Right renal pelvis (tissue), 4 donors: ENCODE results near the gene BSG. TPM values are rescaled to one million over a fixed set of nuclear protein-coding genes. Genes with fewer than 3 reads are reported as not detected.

Source experiments
- DNase-seq, 4 donors: peaks; one replicate each; pipeline ENCODE4 v3.0.0-alpha.2; 2013; ENCODE audit warnings: low read depth in 4 of 4, low spot score in 3 of 4, missing footprints in 1 of 4
- polyA plus RNA-seq, 4 donors: library from polyadenylated mRNA; unstranded; fragments of 120-200 nt; gene quantifications; one replicate each; pipeline ENCODE4 v1.2.1, GENCODE V29; 2013; ENCODE audit not compliant: insufficient read length in 4 of 4

The BSG gene
- 100 to 1,000 TPM; 419 to 639 (median 444) TPM for polyA plus RNA-seq

DNA sequence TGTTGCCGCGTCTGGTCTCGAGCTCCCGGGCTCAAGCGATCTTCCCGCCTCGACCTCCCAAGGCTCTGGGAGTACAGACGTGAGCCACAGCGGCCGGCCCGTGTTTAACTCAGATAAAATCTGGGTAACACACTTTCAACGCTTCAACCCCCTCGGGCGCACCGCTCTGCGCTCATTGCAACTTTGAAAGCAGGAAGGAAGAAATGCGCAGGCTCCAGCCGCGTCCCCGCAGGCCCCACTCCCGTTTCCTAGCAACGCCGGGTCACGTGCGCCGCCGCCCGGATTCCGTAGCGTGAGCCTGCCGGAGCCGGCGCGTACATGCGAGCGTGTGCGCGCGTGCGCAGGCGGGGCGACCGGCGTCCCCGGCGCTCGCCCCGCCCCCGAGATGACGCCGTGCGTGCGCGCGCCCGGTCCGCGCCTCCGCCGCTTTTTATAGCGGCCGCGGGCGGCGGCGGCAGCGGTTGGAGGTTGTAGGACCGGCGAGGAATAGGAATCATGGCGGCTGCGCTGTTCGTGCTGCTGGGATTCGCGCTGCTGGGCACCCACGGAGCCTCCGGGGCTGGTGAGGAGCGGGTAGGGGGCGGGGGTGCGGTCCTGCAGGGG is at the start of gene BSG:
Gene BSG (plus strand): TSS at position 457 of the 603 bp plus-strand sequence. CDS start 39 bp downstream, at position 496.
- peak; percentile 94 to 96 (median 96) for DNase-seq

DNA sequence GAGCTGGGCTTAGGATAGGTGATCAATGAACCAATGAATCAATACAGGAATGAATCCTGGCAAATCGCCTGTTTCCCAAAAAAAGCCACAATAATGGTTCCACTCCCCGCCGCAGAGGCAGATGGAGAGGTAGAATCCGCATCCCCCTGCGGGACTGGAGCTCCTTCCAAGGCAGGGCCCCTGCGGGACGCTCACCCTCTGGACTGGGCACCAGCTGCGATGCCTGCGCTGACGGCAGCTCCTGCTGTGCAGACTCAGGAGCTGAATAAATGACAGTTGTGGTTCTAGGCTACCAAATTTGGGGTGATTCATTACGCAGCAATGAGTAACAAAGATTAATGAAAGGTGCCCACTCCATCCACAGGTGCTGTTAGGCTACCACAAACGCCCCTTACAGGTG is 49.7 kb upstream of the BSG start:
- DNase-seq: no peak

DNA sequence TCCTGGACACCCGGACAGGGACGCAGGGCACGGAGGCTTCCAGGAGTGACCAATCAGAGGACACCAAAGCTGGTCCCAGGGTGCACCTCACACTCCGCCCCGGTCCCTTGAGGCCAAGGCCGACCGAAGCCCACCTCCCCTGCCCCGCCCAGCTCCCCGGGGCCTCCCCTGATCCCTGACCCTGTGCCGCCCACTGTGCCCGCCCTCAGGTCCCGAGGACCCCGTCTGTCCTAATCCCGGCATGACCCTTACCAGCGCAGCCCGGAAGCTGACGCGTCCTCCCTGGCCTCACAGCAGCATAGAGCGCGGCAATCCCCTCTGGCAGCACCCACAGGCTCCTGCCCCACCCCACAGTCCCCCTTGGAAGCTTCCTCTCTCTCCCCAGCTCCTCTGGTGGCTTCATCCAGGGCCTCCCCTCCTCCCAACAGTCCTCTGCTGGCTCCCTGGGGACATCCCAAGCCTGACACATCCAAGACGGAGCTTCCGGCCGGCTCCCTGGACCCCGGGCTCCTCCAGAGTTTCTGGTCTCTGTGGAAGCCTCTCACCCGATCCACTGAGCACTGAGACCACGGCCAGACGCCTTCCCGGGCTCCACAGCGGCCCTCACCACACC is 48.2 kb upstream of the BSG start:
- DNase-seq: no peak

DNA sequence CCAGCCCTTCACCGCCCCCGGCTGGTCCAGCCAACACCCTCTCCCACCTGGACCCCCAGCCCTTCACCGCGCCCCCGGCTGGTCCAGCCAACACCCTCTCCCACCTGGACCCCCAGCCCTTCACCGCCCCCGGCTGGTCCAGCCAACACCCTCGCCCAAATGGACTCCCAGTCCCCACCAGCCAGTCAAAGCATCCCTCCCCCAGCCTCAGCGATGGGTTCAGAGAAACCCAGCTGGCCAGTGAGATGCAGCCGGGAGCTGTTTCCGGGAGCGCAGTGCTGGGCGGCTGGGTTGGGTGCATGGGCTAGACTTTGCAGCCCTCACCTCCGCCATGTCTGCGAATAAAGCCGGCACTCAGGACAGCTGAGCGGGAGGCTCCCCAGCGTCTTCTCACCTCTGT is 47.4 kb upstream of the BSG start:
- no peak for DNase-seq

DNA sequence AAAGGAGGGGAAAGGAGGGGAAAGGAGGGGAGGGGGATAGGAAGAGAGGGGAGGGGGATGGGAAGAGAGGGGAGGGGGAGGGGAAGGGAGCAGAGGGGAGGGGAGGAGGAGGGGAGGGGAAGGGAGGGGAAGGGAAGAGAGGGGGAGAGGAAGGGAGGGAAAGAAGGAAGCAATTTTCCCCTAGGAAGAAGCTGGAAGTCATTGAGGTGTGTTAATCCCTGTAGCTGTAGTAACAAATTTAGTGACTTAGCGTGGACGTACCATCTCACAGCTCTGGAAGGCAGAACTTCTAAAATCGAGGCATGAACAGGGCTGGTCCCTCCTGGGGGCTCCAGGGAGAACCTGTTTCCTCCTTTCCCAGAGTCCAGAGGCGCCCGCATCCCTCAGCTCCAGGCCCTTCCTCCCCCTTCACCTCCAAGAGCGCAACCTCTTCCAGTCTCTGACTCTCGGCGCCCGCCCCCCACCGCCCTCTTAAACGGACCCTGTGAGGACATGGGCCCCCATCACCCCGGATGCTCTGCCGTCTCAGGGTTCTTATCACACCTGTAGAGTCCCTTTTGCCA is 46.5 kb upstream of the BSG start:
- no peak for DNase-seq

DNA sequence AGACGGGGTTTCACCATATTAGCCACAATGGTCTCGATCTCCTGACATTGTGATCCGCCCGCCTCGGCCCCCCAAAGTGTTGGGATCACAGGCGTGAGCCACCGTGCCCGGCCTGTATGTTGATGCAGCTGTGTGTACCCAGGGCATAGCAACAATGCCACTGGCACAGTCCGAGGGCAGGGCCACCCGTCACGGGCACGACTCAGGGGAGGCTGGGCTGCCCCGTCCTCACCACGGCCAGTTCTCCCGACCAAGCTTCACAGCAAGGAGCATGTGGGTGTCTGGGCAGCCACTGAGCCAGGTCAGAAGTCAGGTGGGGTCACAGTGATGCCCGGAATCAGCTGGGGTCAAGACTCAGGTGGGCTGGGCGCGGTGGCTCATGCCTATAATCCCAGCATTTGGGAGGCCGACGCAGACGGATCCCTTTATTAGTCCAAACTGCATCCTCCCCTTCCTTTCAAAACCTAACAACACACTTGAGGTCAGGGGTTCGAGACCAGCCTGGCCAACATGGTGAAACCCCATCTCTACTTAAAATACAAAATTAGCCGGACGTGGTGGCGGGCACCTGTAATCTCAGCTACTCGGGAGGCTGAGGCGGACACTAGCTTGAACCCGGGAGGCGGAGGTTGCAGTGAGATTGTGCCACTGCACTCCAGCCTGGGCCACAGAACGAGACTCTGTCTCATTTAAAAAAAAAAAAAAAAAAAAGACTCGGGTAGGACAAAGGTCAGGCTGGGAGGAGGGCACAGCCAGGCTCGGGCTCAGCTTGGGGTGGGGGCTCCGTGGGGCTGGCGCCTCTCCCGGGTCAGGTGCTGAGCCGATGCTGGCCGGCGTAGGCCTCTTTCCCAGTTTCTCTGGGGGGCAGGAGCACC is 42.0 kb upstream of the BSG start:
- no peak for DNase-seq

DNA sequence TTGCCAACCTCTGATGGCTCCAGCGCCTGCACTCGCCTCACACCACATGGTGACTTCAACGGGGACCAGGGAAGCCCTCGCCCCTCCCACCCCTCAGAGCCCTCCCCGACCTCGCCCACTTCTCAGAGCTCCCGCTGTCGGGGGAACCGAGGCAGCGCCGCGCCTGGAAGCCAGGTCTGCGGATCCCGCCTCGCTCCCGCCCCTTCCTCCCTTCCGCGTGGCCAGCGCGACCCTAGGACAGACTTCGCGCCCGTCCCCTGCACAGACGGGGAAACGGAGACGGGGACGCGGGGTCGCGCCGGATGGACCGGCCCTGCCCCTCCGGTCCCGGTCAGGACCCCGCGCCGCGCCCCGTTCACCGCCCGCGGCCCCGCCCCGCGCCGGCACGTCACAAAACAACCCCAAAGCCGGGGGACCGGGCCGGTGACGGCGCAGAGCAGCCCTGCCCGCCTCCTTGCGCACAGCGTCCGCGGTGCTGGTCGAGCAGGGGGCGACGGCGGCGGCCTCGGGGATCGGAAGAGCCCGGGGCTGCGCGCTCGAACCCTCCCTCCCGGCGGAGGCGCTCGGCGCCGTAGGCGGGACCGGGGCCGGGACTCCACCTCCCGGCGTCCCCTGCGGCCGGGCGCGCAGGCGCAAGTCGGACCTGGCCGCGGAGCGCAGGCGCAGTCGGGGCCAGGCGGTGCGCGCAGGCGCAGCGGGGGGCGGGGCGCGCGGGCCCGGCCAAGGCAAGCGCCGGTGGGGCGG is 41.2 kb upstream of the BSG start:
- peak; percentile 76 to 82 (median 80) for DNase-seq

DNA sequence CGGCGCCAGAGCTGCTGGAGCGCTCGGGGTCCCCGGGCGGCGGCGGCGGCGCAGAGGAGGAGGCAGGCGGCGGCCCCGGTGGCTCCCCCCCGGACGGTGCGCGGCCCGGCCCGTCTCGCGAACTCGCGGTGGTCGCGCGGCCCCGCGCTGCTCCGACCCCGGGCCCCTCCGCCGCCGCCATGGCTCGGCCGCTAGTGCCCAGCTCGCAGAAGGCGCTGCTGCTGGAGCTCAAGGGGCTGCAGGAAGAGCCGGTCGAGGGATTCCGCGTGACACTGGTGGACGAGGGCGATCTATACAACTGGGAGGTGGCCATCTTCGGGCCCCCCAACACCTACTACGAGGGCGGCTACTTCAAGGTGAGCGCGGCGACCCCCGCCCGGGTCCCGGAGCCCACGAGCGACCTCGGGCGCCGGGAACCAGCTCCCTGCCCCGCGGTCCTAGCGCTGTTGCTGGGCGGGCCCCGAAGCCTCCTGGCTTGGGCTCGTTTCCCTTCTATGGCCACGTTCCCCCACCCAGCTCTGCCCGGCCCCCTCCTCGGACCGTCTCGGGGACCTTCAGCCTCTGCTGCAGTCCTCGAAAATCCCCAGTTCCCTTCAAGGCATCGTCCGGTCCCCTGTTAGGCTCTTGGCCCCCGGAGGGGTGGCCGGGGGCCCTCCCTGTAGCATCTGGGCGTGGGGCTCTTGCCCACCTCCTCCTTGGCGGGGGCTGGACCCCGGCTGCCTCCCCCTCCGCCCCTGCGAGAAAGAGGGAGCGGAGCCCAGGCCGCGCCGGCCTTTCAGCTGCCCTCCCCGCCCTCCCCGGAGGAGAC is 40.4 kb upstream of the BSG start, which contains the start of gene CDC34:
Gene CDC34 (plus strand): TSS at position 8 of the 808 bp plus-strand sequence. CDS start 172 bp downstream, at position 180.
- DNase-seq: no peak

DNA sequence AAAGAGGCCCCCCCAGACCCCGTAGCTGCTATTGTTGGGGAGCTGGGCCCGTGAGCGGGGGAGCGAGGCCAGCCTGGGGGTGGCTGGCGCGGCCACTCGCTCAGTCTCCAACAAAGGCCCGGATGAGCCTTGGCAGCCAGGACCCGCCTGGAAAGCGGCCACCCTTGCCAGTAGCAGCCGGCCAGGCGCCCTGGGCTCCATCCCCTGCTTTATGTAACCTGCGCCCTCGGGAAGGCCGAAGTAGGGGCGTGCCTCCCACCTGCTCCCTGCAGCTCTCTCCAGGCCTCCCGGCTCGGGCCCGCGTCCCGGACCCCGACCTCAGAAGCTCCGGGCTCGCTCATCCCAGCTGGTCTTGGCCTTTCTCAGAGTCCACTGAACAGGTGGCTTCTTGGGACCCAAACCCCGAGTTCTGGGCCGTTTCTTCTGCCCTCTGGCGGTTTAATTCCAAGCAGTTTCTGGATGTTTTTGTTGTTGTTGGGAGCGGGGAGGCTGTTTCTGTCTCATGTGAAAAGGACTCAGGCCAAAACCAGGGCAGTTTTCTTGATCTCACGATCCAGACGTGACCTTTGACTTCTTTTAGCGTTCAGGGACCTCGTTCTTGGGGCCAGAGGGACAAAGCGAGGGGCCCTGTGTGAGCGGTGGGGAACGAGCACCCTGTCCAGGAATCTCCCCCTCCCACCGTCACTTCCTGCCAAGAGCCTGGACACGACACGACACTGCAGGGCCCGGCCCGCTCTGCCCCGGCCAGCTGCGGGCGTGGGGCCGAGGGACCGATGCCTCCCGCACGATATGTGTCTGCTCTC is 39.6 kb upstream of the BSG start:
- peak in 2 of 4 donors; percentile 67 to 68 for DNase-seq

DNA sequence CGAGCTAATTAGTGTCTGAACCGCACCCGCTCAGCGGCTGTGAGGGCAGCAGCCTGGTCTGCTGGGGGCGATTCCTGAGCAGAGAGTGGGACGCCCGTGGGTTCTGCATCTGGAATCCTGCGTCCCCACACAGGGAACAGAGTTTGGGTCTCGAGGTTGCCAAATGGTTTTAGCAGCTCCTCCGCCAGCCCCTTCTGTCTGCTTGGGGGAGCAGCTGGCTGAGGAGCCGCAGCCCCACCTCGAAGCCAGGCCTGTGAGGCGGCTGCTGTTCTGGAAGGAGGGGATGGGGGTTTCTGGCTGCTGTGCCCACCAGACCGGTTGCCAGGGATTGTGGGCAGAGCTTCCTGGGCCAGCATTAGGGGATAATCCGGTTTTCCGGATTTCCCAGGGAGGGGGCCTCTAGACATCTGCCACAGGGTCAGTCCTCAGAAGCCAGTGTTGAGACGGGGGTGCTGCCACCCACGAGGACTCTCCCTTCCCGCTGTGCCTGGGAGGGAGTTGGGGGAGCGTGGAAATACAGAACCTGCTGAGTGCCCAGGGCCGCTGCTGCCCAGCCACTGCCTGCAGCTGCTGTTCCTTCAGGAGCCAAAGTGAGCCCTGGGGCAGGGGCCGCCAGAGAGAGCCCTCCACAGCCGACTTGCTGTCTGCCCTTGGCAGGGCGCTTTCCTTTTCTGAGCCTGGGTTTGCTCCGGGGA is 38.9 kb upstream of the BSG start:
- no peak for DNase-seq

DNA sequence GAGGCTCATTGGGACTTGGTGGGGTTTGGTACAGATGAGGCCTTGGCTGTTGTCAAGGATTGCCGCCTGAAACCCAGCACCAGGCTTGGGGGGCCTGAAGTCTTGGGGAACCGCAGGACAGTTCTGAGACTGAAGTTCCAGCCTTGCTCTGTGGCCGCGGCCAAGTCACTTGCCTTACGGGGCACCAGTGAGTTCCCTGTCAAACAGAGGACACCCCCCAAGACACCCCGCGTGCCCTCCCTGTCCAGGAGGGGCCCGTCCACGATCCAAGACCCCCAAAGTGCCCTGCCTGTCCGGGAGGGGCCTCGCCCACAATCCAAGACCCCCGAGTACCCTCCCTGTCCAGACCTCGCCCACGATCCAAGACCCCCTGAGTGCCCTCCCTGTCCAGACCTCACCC is 38.3 kb upstream of the BSG start:
- no peak for DNase-seq

DNA sequence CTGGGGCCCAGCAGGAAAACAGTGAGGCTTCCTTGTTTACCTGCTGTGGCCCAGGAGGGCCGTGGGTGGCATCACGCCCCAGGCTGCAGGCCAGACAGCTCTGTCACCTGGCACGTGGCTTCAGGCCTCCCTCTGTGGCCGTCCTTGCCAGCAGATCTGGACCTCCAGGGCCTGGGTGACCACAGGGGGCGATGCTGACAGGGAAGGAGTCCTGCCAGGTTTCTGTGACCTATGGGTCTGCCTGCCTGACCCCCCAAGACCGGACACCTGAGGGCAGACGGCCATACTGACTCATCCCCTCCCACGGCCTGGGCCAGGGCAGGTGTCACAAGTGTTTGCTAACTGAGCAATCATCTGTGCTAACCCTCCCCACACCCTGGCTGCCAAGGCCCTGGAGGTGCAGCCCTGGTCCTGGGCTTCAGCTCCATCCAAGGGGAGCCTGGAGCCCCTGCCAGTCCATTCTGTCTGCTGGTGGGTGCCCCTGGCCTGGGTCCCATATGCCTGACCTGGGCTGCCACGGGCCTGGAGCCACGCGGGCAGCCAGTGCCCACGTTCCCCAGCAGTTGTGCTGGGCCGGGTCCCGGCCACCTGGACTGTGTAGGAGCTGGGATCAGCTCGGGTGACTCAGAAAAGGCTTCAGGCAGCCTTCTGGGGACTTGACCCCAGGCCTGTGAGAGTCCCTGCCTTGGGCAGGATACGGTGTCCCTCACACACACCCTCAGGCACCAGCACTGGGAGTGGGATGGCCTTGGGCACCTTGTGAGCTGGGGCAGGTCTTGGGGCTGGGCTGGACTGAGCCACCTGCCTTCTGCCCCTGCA is 37.2 kb upstream of the BSG start:
- DNase-seq: no peak

DNA sequence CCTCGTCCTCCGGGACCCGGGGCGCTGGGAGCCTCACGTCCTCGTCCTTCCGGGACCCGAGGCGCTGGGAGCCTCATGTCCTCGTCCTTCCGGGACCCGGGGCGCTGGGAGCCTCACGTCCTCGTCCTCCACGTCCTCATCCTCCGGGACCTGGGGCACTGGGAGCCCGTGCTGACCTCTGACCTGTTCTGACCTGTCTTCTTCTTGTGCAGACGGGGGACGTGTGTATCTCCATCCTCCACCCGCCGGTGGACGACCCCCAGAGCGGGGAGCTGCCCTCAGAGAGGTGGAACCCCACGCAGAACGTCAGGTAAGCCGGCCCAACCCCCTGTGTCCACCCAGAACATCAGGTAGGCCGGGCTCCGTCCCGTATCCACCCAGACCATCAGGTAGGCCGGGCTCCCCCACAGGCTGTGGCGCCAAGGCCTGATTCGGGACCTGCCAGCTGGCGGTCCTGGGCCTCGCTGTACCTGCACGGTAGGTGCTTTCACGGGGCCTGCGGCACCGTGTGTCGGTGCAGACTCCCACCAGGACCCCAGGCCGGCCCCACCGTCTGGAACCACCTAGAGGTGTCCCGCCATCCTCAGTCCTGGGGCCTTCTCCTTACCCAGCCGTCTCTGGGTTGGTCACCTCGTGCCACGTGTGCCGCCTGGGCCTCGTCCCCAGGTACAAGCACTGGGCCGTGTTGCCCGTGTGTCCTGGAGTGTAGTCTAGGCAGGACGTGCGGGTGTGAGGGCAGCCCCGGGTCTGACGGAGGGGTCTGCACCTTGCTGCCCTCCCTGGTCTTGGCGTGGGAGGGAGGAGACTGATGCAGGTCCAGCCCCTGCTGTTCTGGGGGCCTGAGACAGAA is 36.1 kb upstream of the BSG start:
- DNase-seq: no peak

DNA sequence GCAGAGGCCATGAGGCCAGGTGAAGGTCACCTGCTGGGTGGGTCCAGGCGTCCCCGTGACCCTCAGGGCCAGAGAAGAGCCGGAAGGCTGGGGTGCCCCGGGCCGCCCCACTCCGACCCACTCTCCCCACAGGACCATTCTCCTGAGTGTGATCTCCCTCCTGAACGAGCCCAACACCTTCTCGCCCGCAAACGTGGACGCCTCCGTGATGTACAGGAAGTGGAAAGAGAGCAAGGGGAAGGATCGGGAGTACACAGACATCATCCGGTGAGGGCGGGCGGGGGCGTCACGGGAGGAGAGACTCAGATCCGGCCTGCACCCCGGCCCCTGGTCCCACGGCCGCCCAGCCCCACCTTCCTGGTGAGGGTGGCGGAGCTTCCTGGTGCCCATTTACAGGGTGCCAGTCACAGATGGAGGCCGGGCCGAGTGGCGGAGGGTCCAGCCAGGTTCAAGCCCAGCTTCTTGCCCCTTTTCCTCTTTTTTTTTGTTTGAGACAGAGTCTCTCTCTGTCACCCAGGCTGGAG is 35.5 kb upstream of the BSG start:
- DNase-seq: no peak

DNA sequence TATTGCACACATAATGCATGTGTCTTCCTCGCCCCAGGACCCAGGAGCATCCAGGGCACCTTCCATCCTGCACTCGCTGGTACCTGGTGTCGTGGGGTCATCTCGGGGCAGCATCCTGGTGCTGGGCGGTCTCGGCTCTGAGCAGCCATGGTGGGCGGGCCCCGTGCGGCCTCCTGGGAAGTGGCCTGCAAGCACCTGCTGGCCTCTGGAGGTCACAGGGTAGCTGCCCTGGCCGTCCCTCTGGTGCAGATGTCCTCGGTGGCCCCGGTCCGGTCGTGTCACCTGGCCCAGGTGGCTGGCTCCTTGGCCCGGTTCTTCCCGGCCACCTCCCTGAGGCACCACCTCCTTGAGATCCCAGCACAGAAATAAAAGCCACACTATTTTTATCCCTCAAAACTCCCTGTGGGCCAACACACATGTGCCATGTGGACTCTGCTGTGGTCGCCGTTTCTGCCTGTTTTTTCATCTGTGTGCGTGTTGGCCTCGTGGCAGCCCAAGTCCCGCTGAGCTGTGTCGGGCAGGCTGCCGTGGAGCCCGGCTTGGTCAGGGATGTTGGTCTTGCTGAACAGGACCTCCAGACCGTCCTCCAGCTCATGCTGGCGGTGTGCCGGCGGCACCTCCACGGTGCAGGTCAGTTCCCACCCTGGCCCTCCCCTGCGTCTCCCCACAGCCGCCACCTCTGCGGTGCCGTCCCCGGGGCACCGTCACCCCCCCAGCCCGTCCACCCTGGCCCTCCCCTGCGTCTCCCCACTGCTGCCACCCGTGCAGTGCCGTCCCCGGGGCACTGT is 33.6 kb upstream of the BSG start:
- no peak for DNase-seq
